ENCODE results near the gene SLC6A12. TPM values are rescaled to one million over a fixed set of nuclear protein-coding genes. Genes with fewer than 3 reads are reported as not detected.

SLC6A12 gene
- total and polyA plus RNA-seq, 9 of the 15 experiments (the other 6 are each of a cell fraction or from before 2014, with no cell fraction given): not detected

DNA sequence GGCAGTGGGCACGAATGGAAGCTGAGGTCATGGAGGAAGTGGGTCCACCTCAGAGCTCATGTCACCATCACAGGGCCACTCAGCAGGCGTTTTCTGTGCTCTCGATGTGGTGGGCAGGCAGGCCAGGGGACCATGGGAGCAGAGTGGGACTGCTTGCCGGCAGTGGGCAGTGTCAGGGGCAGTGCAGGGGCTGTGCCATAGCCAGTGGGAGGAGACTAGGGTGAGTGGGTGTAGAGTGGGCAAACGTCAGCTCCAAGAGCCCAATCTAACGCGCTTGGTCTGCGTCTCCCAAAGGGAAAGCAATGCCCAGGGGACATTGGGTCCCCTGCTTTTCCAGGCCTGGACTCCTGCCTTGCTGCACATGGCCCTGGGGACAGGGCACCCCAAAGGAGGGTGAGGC lies 58.3 kb downstream of the SLC6A12 start:
- H3K9ac ChIP-seq (ENCODE audit: insufficient read depth in 1 of 2, low read depth in 2 of 2, low read length in 2 of 2): no peak overlapping the region; a peak in 1 of 4 replicates
- no peaks in the 10 kb centered on the region for H3K79me2 ChIP-seq (ENCODE audit: control insufficient read depth, insufficient read depth, low read length)
- intact Hi-C loops (cut with micrococcal nuclease): no loop called here
- ChIA-PET CTCF (ENCODE audit: low intra/inter-chr PET ratio) (no interaction called here), POLR2A (no interaction called here)
- BruUV-seq (replicated peaks): no TSS peak
- H3K36me3 ChIP-seq (ENCODE audit: control insufficient read depth, insufficient read depth, low read length): no peaks in the 10 kb centered on the region
- H3K27me3 ChIP-seq (ENCODE audit: control insufficient read depth in 2 of 2, insufficient read depth in 2 of 2, low read length in 2 of 2): peaks cover 15 to 53% of the 10 kb centered on the region in 2 experiments; a peak in 4 of 5 replicates
- TF ChIP-seq, protein P1, sequence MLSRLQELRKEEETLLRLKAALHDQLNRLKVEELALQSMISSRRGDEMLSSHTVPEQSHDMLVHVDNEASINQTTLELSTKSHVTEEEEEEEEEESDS (CRISPR knock-in tag; IDR thresholded peaks at IDR 0.05): no peak
- TF ChIP-seq TSC22D4 (tag; IDR thresholded peaks at IDR 0.05): no peak
- no peak for TF ChIP-seq NCOA6 (IDR thresholded peaks at IDR 0.05)
- TF ChIP-seq TFAM (CRISPR knock-in tag; conservative IDR thresholded peaks at IDR 0.05): no peak
- no peak for TF ChIP-seq ZBTB9 (CRISPR knock-in tag; IDR thresholded peaks at IDR 0.05)
- no peak for TF ChIP-seq MAX (CRISPR knock-in tag; IDR thresholded peaks at IDR 0.05)
- TF ChIP-seq, protein P2, sequence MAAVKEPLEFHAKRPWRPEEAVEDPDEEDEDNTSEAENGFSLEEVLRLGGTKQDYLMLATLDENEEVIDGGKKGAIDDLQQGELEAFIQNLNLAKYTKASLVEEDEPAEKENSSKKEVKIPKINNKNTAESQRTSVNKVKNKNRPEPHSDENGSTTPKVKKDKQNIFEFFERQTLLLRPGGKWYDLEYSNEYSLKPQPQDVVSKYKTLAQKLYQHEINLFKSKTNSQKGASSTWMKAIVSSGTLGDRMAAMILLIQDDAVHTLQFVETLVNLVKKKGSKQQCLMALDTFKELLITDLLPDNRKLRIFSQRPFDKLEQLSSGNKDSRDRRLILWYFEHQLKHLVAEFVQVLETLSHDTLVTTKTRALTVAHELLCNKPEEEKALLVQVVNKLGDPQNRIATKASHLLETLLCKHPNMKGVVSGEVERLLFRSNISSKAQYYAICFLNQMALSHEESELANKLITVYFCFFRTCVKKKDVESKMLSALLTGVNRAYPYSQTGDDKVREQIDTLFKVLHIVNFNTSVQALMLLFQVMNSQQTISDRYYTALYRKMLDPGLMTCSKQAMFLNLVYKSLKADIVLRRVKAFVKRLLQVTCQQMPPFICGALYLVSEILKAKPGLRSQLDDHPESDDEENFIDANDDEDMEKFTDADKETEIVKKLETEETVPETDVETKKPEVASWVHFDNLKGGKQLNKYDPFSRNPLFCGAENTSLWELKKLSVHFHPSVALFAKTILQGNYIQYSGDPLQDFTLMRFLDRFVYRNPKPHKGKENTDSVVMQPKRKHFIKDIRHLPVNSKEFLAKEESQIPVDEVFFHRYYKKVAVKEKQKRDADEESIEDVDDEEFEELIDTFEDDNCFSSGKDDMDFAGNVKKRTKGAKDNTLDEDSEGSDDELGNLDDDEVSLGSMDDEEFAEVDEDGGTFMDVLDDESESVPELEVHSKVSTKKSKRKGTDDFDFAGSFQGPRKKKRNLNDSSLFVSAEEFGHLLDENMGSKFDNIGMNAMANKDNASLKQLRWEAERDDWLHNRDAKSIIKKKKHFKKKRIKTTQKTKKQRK (IDR thresholded peaks at IDR 0.05; ENCODE audit: borderline replicate concordance, low read depth, low read length): no peak
- TF ChIP-seq ZNF384 (IDR thresholded peaks at IDR 0.05; ENCODE audit: low read depth, low read length): no peak
- no peak for TF ChIP-seq SRSF1 (IDR thresholded peaks at IDR 0.05; ENCODE audit: low read depth, low read length)
- no peak for TF ChIP-seq MYNN (IDR thresholded peaks at IDR 0.05)
- TF ChIP-seq MYNN (CRISPR knock-in tag; IDR thresholded peaks at IDR 0.05): no peak
- no peak for FAIRE-seq
- H3K4me2 ChIP-seq (ENCODE audit: insufficient read depth, low read length): no peak overlapping the region
- WGBS (ENCODE audit: insufficient coverage, low coverage, missing lambda C conversion rate): 1% methylated on average over 8 of the region's 8 CpGs
- DNase-seq (ENCODE audit: extremely low read depth in 1 of 4, low spot score in 3 of 4): no peak
- in situ Hi-C loops (cut with MboI): no loop called here
- H3K4me1 ChIP-seq (replicated peaks in 1 of 2; ENCODE audit: control insufficient read depth in 2 of 2, insufficient read depth in 2 of 2, low read length in 2 of 2): peaks cover 0 to 9% of the 10 kb centered on the region in 2 experiments; a peak in 2 of 5 replicates
- H3K27ac ChIP-seq (ENCODE audit: extremely low read depth, low read depth, low read length): no peak overlapping the region
- no peaks in the 10 kb centered on the region for H3K9me3 ChIP-seq (replicated peaks; ENCODE audit: control insufficient read depth, insufficient read depth, low read depth, low read length)
- no peaks in the 10 kb centered on the region for H3K9me1 ChIP-seq (ENCODE audit: control insufficient read depth, insufficient read depth, low read length)
- H4K20me1 ChIP-seq (replicated peaks; ENCODE audit: control insufficient read depth, insufficient read depth, low read length): 0 out of 2 replicates have a peak, but pooled peaks cover 3% of the 10 kb centered on the region
- ATAC-seq: no peak
- H3K4me3 ChIP-seq: no peak overlapping the region
- H2AFZ ChIP-seq (ENCODE audit: low read depth, low read length): no peak overlapping the region
